Prostate gland (tissue), 2 donors: Measurements from ENCODE around the gene NCOA1. TPM values are rescaled to one million over a fixed set of nuclear protein-coding genes. Genes with fewer than 3 reads are reported as not detected.

Experiments
- DNase-seq: peaks from one replicate; pipeline ENCODE4 v3.0.0-alpha.2; 2019; ENCODE audit warnings: low spot score
- H3K27ac ChIP-seq, 2 donors: fragments of 200-600 bp; sonication (generic); 2 replicates each; pipeline ENCODE4 v1.5.1; 2017 to 2019
- H3K27me3 ChIP-seq: fragments of 200-600 bp; sonication (generic); replicated peaks from 2 replicates; pipeline ENCODE4 v1.5.1; 2019; ENCODE audit not compliant: insufficient read depth
- H3K36me3 ChIP-seq, 2 donors: fragments of 200-600 bp; sonication (generic); 1 replicate in 1 of 2; 2 replicates in 1 of 2; pipeline versions ENCODE4 v1.5.1 to v1.8.1; 2017 to 2019
- H3K4me1 ChIP-seq: fragments of 200-600 bp; sonication (generic); replicated peaks from 2 replicates; pipeline ENCODE4 v1.5.1; 2019
- H3K4me3 ChIP-seq, 2 donors: fragments of 200-600 bp; sonication (generic); 2 replicates each; pipeline ENCODE4 v1.5.1; 2017 to 2019
- H3K9me3 ChIP-seq: fragments of 200-600 bp; sonication (generic); 2 replicates; pipeline ENCODE4 v1.5.1; 2017
- CTCF ChIP-seq, 4 experiments: fragments of 200-600 bp in 2 of 4; fragments of 450-650 bp in 2 of 4; sonication (generic) in 2 of 4; IDR thresholded peaks; 1 replicate in 3 of 4; 2 replicates in 1 of 4; pipeline ENCODE4 v1.5.1; 2016 to 2019; ENCODE audit warnings: antibody characterized with exemption in 4 of 4, mild to moderate bottlenecking in 2 of 4, moderate library complexity in 2 of 4
- POLR2A ChIP-seq: fragments of 450-650 bp; IDR thresholded peaks from one replicate; pipeline ENCODE4 v1.6.1; 2016; ENCODE audit warnings: antibody characterized with exemption, mild to moderate bottlenecking
- POLR2AphosphoS5 ChIP-seq: sonication (generic); formaldehyde crosslinking; IDR thresholded peaks from one replicate; pipeline ENCODE4 v1.6.1; 2017; ENCODE audit warnings: antibody characterized with exemption
- WGBS: methylation state at CpG from one replicate; pipeline ENCODE4 v1.1.5; 2018; 5-methylcytosine and 5-hydroxymethylcytosine counted together
- intact Hi-C: fragments of 100-400 bp; cut with DNase I; formaldehyde crosslinking; loops from one replicate; pipeline ENCODE4 v1.14.2; 2022
- total RNA-seq, 2 donors: library from RNA; depleted of rRNA; stranded (reverse); fragments of >200 nt; gene quantifications; one replicate each; pipeline ENCODE4 v1.1.0, GENCODE V29; 2016

Gene NCOA1
- total RNA-seq, 2 donors from 2014 or later = 24.9 to 72.4 TPM

DNA sequence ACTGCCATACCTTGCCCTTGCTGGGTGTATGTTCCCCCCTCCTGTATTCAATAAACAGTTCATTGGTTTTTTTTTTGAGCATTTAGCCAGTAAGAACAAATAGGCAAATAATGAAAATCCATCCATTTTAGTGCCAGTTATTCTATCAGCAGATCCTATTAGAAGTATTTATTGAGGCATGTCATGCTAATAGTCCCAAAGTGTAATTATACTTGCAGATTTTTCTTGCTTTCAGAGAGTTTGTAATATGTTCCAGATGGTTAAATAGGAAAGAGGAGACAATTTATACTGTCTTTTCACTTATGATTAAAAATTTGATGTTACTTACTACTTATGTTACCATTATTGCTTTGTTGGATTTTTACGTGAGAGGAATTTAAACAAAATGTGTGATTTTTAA, 127.6 kb downstream of the NCOA1 start:
- Histone ChIP-seq H3K4me3 (no peak overlapping the region), H3K4me1 (no peaks in the 10 kb centered on the region), H3K36me3 (no peaks in the 10 kb centered on the region), H3K27me3 (no peaks in the 10 kb centered on the region), H3K9me3 (no peaks in the 10 kb centered on the region), H3K27ac (no peak overlapping the region)
- TF ChIP-seq POLR2AphosphoS5 (no peak), CTCF (IDR thresholded peaks at IDR 0.05) (no peak), POLR2A (no peak)
- intact Hi-C loops = no loop called here
- 90% methylated on average over 1 of the region's 1 CpG for WGBS
- DNase-seq = no peak

- 80% methylated on average over 2 of the region's 2 CpGs for WGBS
- no peak for DNase-seq
- Histone ChIP-seq H3K9me3 (no peaks in the 10 kb centered on the region), H3K27ac (no peak overlapping the region), H3K36me3 (no peaks in the 10 kb centered on the region), H3K4me3 (no peak overlapping the region), H3K27me3 (no peaks in the 10 kb centered on the region), H3K4me1 (no peaks in the 10 kb centered on the region)
- no peak for TF ChIP-seq POLR2A
- TF ChIP-seq CTCF (IDR thresholded peaks at IDR 0.05) = no peak
- no peak for TF ChIP-seq POLR2AphosphoS5
- intact Hi-C loops = no loop called here
These were observed 129.9 kb downstream of the NCOA1 start for GRCh38 chr2:24620936-24621335.

DNA sequence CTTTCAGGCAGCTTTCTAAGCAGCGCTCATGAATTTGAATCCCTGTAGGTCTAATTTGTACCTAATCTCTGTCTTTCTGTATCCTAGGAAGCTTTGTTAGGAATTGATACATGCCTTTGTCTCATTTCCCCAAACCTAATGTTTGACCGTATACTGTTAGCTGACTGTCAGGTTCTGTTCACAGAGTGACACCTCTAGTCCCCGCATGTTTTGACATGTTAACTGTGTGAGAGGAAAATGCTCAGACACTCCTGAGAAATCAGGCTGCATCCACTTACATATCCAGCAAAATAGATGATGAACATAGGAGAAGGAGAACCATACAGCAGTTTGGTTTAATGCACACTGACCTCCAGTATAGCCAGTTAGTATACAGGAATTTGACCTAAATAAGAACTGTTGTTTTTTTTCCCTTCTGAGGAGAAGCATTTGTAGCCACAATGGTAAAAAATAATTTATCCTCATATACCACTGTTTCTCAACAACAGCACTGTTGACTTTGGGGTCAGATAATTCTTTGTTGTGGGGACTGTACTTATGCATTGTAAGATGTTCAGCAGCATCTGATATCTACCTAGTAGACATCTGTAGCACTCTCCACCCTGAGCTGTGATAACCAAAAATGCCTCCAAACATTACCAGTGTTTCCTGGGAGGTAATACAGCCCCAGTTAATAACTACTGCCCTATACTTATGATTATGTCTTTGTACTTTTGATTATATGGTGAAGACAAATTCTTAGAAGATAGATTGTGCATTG, 130.9 kb downstream of the NCOA1 start:
- no peak for DNase-seq
- H3K9me3 ChIP-seq = no peaks in the 10 kb centered on the region
- no peaks in the 10 kb centered on the region for H3K36me3 ChIP-seq
- no peak overlapping the region for H3K4me3 ChIP-seq
- no peaks in the 10 kb centered on the region for H3K27me3 ChIP-seq
- intact Hi-C loops = no loop called here
- WGBS = 51% methylated on average over 3 of the region's 3 CpGs
- H3K27ac ChIP-seq = no peak overlapping the region
- no peak for TF ChIP-seq POLR2A
- no peak for TF ChIP-seq POLR2AphosphoS5
- no peak for TF ChIP-seq CTCF (IDR thresholded peaks at IDR 0.05)
- H3K4me1 ChIP-seq = no peaks in the 10 kb centered on the region

DNA sequence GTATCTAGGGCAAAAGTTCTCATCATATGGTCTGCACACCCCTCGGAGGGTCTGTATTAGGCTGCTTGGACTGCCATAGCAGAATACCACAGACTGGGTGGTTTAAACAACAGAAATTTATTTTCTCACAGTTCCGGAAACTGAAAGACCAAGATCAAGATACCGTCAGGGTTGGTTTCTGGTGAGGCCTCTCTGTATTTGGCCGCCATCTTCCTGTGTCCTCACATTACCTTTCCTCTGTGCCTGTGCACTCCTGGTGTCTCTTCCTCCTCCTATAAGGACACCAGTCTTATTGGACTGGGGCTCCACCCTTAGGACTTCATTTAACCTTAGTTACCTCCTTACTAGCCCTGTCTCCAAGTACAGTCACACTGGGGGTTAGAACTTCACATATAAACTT, 132.5 kb downstream of the NCOA1 start:
- WGBS = 92% methylated on average over 4 of the region's 4 CpGs
- intact Hi-C loops = no loop called here

More for the DNA sequence above, 132.5 kb downstream of the NCOA1 start:
- DNase-seq = no peak
- Histone ChIP-seq H3K36me3 (no peaks in the 10 kb centered on the region), H3K4me3 (no peak overlapping the region), H3K4me1 (no peaks in the 10 kb centered on the region), H3K27me3 (no peaks in the 10 kb centered on the region), H3K27ac (no peak overlapping the region), H3K9me3 (no peaks in the 10 kb centered on the region)
- TF ChIP-seq CTCF (IDR thresholded peaks at IDR 0.05) = no peak
- no peak for TF ChIP-seq POLR2A
- TF ChIP-seq POLR2AphosphoS5 = no peak
